SK-N-MC (cell line): ENCODE measurements around the gene APH1B.

Source experiments
- EZH2 ChIP-seq: fragments of 200-600 bp; sonication (generic); IDR thresholded peaks from one replicate; pipeline ENCODE4 v1.6.1; 2017; ENCODE audit warnings: antibody characterized with exemption
- POLR2AphosphoS5 ChIP-seq: IDR thresholded peaks from 2 replicates; pipeline ENCODE4 v1.6.1; 2012; ENCODE audit warnings: mild to moderate bottlenecking, low read depth, low read length, borderline replicate concordance

DNA sequence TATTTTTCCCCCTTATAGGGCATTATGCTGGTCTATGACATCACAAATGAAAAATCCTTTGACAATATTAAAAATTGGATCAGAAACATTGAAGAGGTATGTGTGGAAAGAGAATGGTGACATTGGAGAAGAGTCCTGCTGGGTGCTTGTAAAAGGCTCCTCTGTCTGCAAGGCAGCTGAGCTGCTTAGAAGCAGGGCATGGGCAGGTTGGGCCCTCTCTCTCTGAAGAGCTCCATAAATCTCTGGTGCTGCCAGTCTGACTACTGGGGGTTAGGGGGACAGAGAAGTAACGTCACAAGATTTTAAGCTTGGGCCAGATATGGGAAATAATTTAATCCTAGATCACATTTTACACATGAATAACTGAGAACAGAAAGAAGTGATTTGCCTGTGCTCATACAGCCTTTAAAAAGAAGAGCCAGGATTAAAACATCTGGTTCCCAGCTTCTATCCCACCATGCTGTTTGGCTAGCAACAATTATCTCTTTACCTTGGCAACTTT is 21.9 kb upstream of the APH1B start:
- TF ChIP-seq EZH2: no peak
- TF ChIP-seq POLR2AphosphoS5: no peak
